IPS-NIHi11 (cell line): ENCODE results near the gene PRR33.

ENCODE experiments used
- DNase-seq: peaks from one replicate; pipeline ENCODE4 v3.0.0; 2012; ENCODE audit warnings: mixed read lengths, low spot score

The PRR33 gene

GRCh38 chr11:1916132-1916985 is 24.7 kb upstream of the PRR33 start:
- DNase-seq = no peak

GRCh38 chr11:1915795-1916131 is 24.1 kb upstream of the PRR33 start:
- no peak for DNase-seq

GRCh38 chr11:1913271-1914060 is 21.8 kb upstream of the PRR33 start:
- no peak for DNase-seq

GRCh38 chr11:1912289-1912878 is 20.7 kb upstream of the PRR33 start:
- no peak for DNase-seq

GRCh38 chr11:1909524-1909923 is 17.8 kb upstream of the PRR33 start:
- no peak for DNase-seq

- peak; percentile 13 for DNase-seq
Observed at GRCh38 chr11:1908618-1909017, 16.9 kb upstream of the PRR33 start.

GRCh38 chr11:1906611-1907423 is 15.1 kb upstream of the PRR33 start:
- DNase-seq = peak; percentile 14

GRCh38 chr11:1906181-1906580 is 14.5 kb upstream of the PRR33 start:
- no peak for DNase-seq

- DNase-seq = no peak
Observed at GRCh38 chr11:1899686-1900085, 8.0 kb upstream of the PRR33 start.

GRCh38 chr11:1899090-1899489 is 7.4 kb upstream of the PRR33 start:
- DNase-seq = no peak

- no peak for DNase-seq
Observed at GRCh38 chr11:1896923-1897322, 5.2 kb upstream of the PRR33 start.

GRCh38 chr11:1896468-1896867 is 4.8 kb upstream of the PRR33 start:
- DNase-seq = no peak

- no peak for DNase-seq
Observed at GRCh38 chr11:1894759-1895158, 3.1 kb upstream of the PRR33 start.

- no peak for DNase-seq
Observed at GRCh38 chr11:1893581-1894359, 2.1 kb upstream of the PRR33 start.

GRCh38 chr11:1892558-1892957 is 863 bp upstream of the PRR33 start:
- DNase-seq = no peak

- DNase-seq = no peak
Observed at GRCh38 chr11:1892116-1892515, 421 bp upstream of the PRR33 start.

- peak; percentile 30 for DNase-seq
Observed at GRCh38 chr11:1890856-1891830, 552 bp downstream of the PRR33 start.

GRCh38 chr11:1889941-1890855 is 1.5 kb downstream of the PRR33 start:
- DNase-seq = peak; percentile 21
